NAMALWA (cell line): ENCODE data around the gene INHBC.

Experiments used
- DNase-seq: peaks from one replicate; pipeline ENCODE4 v3.0.0-alpha.2; 2015; ENCODE audit warnings: low spot score

The INHBC gene

DNA sequence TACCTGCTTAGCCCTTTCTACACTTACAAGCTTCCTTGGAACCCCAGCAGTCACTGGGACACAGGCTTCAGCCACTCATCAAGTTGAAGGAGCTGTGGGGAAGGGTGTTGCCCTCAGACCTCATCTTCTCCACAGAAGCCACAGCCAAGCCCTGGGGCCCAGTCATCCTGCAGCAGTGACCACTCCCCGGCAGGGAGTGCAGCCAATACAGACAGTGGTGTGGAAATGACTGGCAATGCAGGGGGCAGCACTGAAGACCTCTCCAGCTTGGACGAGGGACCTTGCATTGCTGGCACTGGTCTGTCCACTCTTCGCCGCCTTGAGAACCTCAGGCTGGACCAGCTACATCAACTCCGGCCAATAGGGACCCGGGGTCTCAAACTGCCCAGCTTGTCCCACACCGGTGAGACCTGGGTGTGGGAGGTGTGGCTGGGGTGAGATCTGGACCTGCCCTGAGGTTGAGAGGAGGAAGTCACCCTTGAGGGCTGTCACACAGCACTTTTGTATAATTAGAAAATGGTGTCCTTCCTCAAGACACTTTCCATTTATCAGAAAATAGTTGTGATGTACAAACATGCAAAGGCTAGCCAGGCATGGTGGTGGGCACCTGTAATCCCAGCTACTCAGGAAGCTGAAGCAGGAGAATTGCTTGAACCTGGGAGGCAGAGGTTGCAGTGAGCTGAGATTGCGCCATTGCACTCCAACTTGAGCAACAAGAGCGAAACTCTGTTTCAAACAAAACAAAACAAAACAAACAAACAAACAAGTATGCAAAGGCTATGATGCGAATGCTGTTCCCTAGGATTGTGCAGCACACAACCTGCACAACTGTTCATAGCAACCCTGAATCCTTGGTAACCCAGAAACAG lies 34.9 kb downstream of the INHBC start:
- no peak for DNase-seq

DNA sequence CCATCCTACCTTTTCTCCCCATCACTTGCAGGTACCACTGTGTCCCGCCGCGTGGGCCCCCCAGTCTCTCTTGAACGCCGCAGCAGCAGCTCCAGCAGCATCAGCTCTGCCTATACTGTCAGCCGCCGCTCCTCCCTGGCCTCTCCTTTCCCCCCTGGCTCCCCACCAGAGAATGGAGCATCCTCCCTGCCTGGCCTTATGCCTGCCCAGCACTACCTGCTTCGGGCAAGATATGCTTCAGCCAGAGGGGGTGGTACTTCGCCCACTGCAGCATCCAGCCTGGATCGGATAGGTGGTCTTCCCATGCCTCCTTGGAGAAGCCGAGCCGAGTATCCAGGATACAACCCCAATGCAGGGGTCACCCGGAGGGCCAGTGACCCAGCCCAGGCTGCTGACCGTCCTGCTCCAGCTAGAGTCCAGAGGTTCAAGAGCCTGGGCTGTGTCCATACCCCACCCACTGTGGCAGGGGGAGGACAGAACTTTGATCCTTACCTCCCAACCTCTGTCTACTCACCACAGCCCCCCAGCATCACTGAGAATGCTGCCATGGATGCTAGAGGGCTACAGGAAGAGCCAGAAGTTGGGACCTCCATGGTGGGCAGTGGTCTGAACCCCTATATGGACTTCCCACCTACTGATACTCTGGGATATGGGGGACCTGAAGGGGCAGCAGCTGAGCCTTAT lies 35.8 kb downstream of the INHBC start:
- DNase-seq = no peak

GRCh38 chr12:57470970-57471656 lies 36.5 kb downstream of the INHBC start:
- DNase-seq = no peak

DNA sequence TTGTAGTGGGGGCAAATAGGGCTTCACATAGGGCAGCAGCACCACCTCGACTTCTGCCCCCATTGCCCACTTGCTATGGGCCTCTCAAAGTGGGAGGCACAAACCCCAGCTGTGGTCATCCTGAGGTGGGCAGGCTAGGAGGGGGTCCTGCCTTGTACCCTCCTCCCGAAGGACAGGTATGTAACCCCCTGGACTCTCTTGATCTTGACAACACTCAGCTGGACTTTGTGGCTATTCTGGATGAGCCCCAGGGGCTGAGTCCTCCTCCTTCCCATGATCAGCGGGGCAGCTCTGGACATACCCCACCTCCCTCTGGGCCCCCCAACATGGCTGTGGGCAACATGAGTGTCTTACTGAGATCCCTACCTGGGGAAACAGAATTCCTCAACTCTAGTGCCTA lies 37.1 kb downstream of the INHBC start:
- DNase-seq = no peak

GRCh38 chr12:57472391-57472790 lies 37.8 kb downstream of the INHBC start:
- DNase-seq = no peak

- no peak for DNase-seq
Observed at GRCh38 chr12:57473392-57473791, 38.8 kb downstream of the INHBC start.

GRCh38 chr12:57473886-57474285 lies 39.3 kb downstream of the INHBC start:
- DNase-seq = no peak

DNA sequence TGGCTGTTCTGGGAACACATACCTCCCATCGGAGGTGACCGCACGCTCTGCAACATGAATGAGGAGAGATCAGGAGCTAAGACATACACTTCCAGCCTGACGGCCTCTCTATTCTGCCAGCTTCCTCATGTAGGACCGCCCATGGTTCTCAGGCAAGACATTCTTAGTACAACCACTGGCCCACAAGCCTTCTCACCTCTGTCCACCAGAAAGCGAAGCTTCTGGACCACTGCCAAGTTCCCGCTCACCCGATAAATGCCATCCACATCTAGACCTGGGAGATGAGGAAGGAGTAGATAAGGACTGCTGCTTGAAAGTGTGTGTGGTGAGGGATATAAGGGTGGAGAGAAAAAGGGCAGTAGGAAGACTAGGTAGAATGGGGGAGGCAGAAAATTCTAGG lies 39.8 kb downstream of the INHBC start:
- no peak for DNase-seq

- DNase-seq = no peak
Observed at GRCh38 chr12:57474862-57475261, 40.3 kb downstream of the INHBC start.

- no peak for DNase-seq
Observed at GRCh38 chr12:57475271-57476161, 40.9 kb downstream of the INHBC start.

- DNase-seq = no peak
Observed at GRCh38 chr12:57476162-57476992, 41.8 kb downstream of the INHBC start.

GRCh38 chr12:57476993-57477709 lies 42.6 kb downstream of the INHBC start:
- peak; percentile 50 for DNase-seq

DNA sequence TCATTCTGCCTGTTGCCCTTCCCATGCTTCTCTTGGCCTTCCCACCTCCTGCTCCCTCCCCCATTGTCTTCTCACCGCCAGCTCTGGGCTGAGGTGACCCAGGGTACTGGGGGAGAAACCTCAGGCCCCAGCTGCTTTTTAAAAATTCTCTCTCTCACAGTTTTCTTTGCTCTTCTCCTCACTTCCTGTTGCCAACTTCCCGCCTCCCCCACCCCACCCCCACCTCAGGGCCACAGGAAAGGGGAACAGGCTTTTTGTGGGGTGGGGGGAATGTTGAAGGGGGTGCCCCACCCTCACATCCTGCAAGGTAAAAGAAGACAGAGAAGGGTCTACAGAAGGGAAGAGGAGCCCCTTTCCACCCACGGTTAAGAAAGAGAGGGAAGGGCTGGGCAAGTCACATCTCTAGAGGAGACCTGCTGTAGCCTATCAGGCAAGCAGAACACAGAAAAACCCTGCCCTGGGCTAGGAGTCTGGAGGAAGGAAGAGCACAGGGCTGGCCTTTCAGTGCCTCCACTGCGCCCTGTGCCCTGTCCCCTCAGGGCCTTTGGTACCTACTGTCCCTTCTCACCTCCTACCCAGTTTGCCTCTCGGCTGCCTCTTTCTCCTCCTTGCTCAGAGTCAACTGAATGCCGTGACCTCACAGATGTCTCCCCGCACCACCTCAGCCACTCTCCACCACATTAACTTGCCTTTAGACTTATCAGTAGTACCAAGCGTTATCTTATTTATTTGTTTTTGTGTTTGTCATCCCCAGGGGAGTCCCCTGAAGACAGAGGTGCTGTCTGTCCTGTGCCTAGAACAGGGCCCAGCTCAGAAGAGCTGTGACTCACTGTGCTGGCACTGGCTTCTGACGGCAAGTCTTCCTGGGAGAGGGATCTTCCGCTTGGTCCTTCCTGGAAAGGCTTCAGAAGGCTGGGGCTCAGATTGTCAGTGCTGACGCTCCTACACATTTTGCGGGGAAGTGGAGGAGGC lies 43.4 kb downstream of the INHBC start:
- peak; percentile 67 for DNase-seq

GRCh38 chr12:57479043-57479375 lies 44.4 kb downstream of the INHBC start:
- DNase-seq = no peak

- DNase-seq = peak; percentile 80
Observed at GRCh38 chr12:57479376-57480115, 45.0 kb downstream of the INHBC start, which contains the start of gene ARHGAP9. ARHGAP9 (minus strand) TSS chr12:57479866; CDS start chr12:57479406, 460 bp downstream.

GRCh38 chr12:57481671-57482070 lies 47.1 kb downstream of the INHBC start:
- DNase-seq = no peak

DNA sequence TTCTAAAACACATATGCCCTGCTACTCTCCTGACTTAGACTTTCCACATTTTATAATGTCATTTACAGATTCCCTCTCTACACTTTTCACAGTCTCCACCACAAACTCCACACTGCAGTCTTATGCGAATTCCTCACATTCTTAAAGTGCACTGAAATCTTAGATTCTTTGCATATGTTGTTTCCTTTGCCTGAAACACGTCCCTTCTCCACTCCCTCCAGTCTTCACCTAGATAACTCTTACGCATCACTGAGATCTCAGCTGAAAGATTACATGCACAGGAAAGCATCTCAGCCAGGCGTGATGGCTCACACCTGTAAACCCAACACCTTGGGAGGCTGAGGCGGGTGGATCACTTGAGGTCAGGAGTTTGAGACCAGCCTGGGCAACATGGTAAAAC lies 48.9 kb downstream of the INHBC start:
- no peak for DNase-seq

GRCh38 chr12:57485695-57486094 lies 51.1 kb downstream of the INHBC start:
- no peak for DNase-seq
